Common myeloid progenitor, CD34-positive (primary cell): ENCODE data around the gene RRP1.

Source experiments
- CTCF ChIA-PET: fragments of 350-600 bp; sonication (Branson Sonifier 250); formaldehyde crosslinking; loops from one replicate; lab custom pipeline; 2021; ENCODE audit warnings: antibody characterized with exemption; lab: Charles Lee
- POLR2A ChIA-PET: fragments of 350-600 bp; sonication (Branson Sonifier 250); formaldehyde crosslinking; loops from one replicate; lab custom pipeline; 2021; ENCODE audit warnings: antibody characterized with exemption; lab: Charles Lee
- DNase-seq, 3 donors: peaks; one replicate each; pipeline versions ENCODE4 v3.0.0 to v3.0.0-alpha.2; 2013
- H3K27ac ChIP-seq, 2 experiments: 1 replicate in 1 of 2; 2 replicates in 1 of 2; pipeline ENCODE4 v1.7.0; 2013; ENCODE audit warnings: inconsistent platforms in 2 of 2, low read length in 2 of 2, mild to moderate bottlenecking in 2 of 2, low read depth in 1 of 2, moderate library complexity in 1 of 2; ENCODE audit not compliant: severe bottlenecking in 2 of 2, insufficient read depth in 1 of 2, poor library complexity in 1 of 2
- H3K27me3 ChIP-seq, 5 experiments: replicated peaks in 2 of 5; 1 replicate in 3 of 5; 2 replicates in 2 of 5; pipeline versions ENCODE4 v1.6.1 to v1.7.0; 2013; ENCODE audit warnings: low read length in 4 of 5, mild to moderate bottlenecking in 2 of 5, moderate library complexity in 2 of 5, inconsistent platforms in 1 of 5; ENCODE audit not compliant: insufficient read depth in 5 of 5, control insufficient read depth in 4 of 5
- H3K36me3 ChIP-seq, 4 experiments: 1 replicate in 2 of 4; 2 replicates in 2 of 4; pipeline versions ENCODE4 v1.6.1 to v1.7.0; 2013; ENCODE audit warnings: low read length in 3 of 4, control low read depth in 1 of 4, mild to moderate bottlenecking in 1 of 4; ENCODE audit not compliant: control insufficient read depth in 4 of 4, insufficient read depth in 4 of 4
- H3K4me1 ChIP-seq, 4 experiments: 1 replicate in 3 of 4; 2 replicates in 1 of 4; pipeline versions ENCODE4 v1.6.1 to v1.7.1; 2013; ENCODE audit warnings: low read length in 3 of 4, mild to moderate bottlenecking in 3 of 4, control low read depth in 1 of 4, inconsistent platforms in 1 of 4, moderate library complexity in 1 of 4; ENCODE audit not compliant: control insufficient read depth in 4 of 4, insufficient read depth in 4 of 4; ENCODE audit errors: control extremely low read depth in 1 of 4
- H3K4me3 ChIP-seq, 7 experiments: 1 replicate in 4 of 7; 2 replicates in 3 of 7; pipeline versions ENCODE4 v1.5.1 to v1.7.0; 2013; ENCODE audit warnings: mild to moderate bottlenecking in 7 of 7, low read length in 6 of 7, moderate library complexity in 6 of 7, inconsistent platforms in 2 of 7, low read depth in 2 of 7, control low read depth in 1 of 7; ENCODE audit not compliant: insufficient read depth in 4 of 7, control insufficient read depth in 1 of 7; ENCODE audit errors: extremely low read depth in 1 of 7
- H3K9me3 ChIP-seq, 5 experiments: 1 replicate in 4 of 5; 2 replicates in 1 of 5; pipeline versions ENCODE4 v1.6.1 to v1.7.1; 2013; ENCODE audit warnings: low read length in 4 of 5, mild to moderate bottlenecking in 2 of 5, inconsistent platforms in 1 of 5, low read depth in 1 of 5, moderate library complexity in 1 of 5; ENCODE audit not compliant: control insufficient read depth in 4 of 5, insufficient read depth in 2 of 5; ENCODE audit errors: control extremely low read depth in 1 of 5
- WGBS: methylation state at CpG from one replicate; pipeline ENCODE4 v1.1.5; 2013; ENCODE audit not compliant: insufficient coverage; 5-methylcytosine and 5-hydroxymethylcytosine counted together

The RRP1 gene

DNA sequence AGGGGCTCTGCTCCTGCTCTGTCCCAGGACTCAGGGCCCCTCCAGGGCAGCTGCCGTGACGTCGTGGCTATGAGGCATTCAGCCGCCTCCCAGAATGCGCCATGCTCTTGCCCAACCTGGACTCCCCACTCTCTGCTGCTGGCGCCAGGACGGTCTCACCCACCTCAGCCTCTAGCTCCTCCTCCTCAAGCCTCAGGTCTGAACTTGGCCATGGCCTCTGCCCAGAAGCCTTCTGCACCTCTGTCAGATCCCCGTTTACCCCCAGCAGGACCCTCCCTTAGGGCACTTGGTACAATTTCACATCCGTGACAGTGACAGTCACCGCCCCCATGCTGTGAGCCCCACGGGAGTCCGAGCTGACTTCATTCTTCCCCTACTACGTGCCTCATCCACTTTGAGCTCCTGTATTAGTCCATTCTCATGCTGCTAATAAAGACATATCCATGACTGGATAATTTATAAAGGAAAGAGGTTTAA is 18.1 kb upstream of the RRP1 start:
- POLR2A ChIA-PET = interaction anchor here (0.6 kb wide), 1 partner anchor 500 kb away, joined by 3 read pairs; no protein-coding TSS in a partner anchor
- H3K36me3 ChIP-seq = peaks cover 2 to 23% (median 12%) of the 10 kb centered on the region in 4 experiments
- no peak overlapping the region for H3K4me3 ChIP-seq
- 88% methylated on average over 10 of the region's 13 CpGs for WGBS
- CTCF ChIA-PET = interaction anchor here (0.7 to 3.6 kb wide), 3 partner anchors 8 to 18 kb away, joined by 4 to 11 read pairs (median 4); partner anchors contain the start of gene RRP1
- H3K9me3 ChIP-seq = no peaks in the 10 kb centered on the region
- H3K4me1 ChIP-seq = peaks cover 0 to 31% (median 18%) of the 10 kb centered on the region in 4 experiments
- no peak for DNase-seq
- no peaks in the 10 kb centered on the region for H3K27me3 ChIP-seq
- no peak overlapping the region for H3K27ac ChIP-seq

DNA sequence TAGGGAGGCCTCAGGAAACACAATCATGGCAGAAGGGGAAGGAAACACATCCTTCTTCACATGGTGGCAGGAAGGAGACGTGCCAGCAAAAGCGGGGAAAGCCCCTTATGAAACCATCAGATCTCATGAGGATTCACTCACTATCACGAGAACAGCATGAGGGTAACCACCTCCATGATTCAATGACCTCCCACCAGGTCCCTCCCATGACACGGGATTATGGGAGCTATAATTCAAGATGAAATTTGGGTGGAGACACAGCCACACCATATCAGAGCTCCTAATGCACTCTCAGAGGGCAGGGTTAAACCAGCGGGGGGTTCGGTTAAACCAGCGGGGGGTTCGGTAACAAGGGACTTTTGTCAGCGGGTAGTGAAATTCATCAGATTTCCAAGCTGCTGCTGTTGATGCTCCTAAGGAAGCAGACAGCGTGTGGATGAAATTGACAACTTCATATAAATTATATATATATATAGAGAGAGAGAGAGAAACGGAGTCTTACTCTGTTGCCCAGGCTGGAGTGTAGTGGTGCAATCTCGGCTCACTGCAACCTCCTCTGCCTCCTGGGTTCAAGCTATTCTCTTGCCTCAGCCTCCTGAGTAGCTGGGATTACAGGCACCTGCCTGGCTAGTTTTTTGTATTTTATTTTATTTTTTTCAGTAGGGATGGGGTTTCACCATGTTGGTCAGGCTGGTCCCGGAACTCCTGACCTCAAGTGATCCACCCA is 17.5 kb upstream of the RRP1 start:
- Histone ChIP-seq H3K9me3 (no peaks in the 10 kb centered on the region), H3K27ac (no peak overlapping the region), H3K36me3 (peaks cover 2 to 23% (median 12%) of the 10 kb centered on the region in 4 experiments), H3K4me1 (peaks cover 0 to 31% (median 19%) of the 10 kb centered on the region in 4 experiments), H3K27me3 (no peaks in the 10 kb centered on the region), H3K4me3 (no peak overlapping the region)
- WGBS = 81% methylated on average over 11 of the region's 13 CpGs
- CTCF ChIA-PET = interaction anchor here (0.7 to 1.4 kb wide), 3 partner anchors 10 to 167 kb away, joined by 3 to 4 read pairs (median 4); partner anchors contain the start of gene RRP1
- DNase-seq = peak in 2 of 3 donors; percentile 45
- POLR2A ChIA-PET = interaction anchor here (1.1 to 1.2 kb wide), 2 partner anchors 18 to 113 kb away, joined by 3 read pairs; partner anchors contain the start of genes HSF2BP, RRP1 and RRP1B

DNA sequence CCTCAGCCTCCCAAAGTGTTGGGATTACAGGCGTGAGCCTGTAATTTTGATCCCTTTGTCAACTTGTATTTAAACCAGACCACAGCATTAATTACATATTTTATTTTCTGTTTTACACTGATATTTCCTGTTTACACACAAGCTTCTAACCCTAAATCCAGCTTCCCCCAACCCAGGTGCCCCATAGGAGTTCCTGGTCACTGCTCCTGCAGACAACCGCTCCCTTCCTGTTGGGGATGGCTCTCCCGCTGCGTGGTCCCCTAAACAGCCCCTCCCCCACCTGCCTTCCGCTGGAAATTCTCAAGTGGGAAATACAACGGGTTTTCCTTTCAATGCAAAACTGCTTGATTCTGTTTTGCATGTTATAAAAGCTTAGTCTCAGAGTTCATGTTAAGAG is 17.0 kb upstream of the RRP1 start:
- POLR2A ChIA-PET = interaction anchor here (1.1 to 1.2 kb wide), 2 partner anchors 17 to 113 kb away, joined by 3 read pairs; partner anchors contain the start of genes HSF2BP, RRP1 and RRP1B

DNA sequence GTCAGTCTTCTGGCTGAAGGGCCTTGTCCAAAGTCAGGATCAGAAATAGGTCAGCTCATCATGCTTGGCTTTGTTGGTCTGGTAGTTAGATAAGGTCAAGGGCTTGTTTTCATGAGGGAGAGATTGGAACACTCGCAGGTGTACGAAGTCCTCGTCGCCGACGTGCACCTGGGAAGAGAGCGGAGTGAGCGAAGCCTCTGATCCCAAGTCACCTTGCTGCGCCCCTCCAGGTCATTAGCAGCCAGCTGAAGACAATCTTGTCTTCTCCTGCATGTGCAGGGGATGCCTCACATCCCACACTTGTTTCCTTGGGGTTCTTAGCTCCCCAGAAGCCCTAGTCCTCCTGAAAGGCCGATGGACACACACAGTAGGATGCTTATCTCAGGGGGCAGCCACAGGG is 15.2 kb upstream of the RRP1 start:
- WGBS = 98% methylated on average over 10 of the region's 10 CpGs
- Histone ChIP-seq H3K4me1 (peaks cover 0 to 28% (median 18%) of the 10 kb centered on the region in 4 experiments), H3K36me3 (peaks cover 2 to 23% (median 12%) of the 10 kb centered on the region in 4 experiments), H3K27ac (no peak overlapping the region), H3K27me3 (no peaks in the 10 kb centered on the region), H3K9me3 (no peaks in the 10 kb centered on the region), H3K4me3 (no peak overlapping the region)
- CTCF ChIA-PET = interaction anchor here (1.5 kb wide), 1 partner anchor 19 kb away, joined by 3 read pairs; no protein-coding TSS in a partner anchor
- no peak for DNase-seq
- POLR2A ChIA-PET = no interaction called here

More for the DNA sequence above, 17.0 kb upstream of the RRP1 start:
- H3K4me1 ChIP-seq = peaks cover 0 to 31% (median 19%) of the 10 kb centered on the region in 4 experiments
- 90% methylated on average over 1 of the region's 6 CpGs for WGBS
- H3K36me3 ChIP-seq = peaks cover 2 to 23% (median 12%) of the 10 kb centered on the region in 4 experiments
- H3K27ac ChIP-seq = no peak overlapping the region
- DNase-seq = no peak
- H3K4me3 ChIP-seq = no peak overlapping the region
- CTCF ChIA-PET = interaction anchor here (1.1 to 1.4 kb wide), 2 partner anchors 17 to 166 kb away, joined by 3 to 4 read pairs; partner anchors contain the start of gene RRP1
- H3K9me3 ChIP-seq = no peaks in the 10 kb centered on the region
- no peaks in the 10 kb centered on the region for H3K27me3 ChIP-seq

DNA sequence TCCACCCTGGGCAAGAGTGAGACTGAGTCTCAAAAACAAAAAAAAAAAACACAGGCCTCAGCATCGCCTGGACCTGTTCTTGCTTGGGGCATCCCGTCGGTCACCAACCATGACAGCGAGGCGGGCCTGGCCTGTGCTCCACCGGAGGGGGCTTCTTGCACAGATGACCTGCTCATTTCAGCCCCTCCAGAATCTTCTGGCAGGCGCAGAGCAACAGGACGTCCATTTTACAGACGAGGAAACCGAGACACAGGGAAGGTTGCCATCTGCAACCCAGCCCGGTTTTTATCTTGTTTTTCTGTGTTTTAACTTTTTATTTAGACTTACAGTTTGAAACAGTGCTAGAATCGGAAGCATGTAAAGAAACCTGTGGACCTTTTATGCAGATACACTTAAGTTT is 14.2 kb upstream of the RRP1 start:
- ChIA-PET POLR2A (interaction anchor here (0.7 kb wide), 1 partner anchor 97 kb away, joined by 3 read pairs; no protein-coding TSS in a partner anchor), CTCF (interaction anchor here (1.5 kb wide), 1 partner anchor 20 kb away, joined by 3 read pairs; no protein-coding TSS in a partner anchor)
- H3K4me1 ChIP-seq = peaks cover 0 to 31% (median 18%) of the 10 kb centered on the region in 4 experiments

DNA sequence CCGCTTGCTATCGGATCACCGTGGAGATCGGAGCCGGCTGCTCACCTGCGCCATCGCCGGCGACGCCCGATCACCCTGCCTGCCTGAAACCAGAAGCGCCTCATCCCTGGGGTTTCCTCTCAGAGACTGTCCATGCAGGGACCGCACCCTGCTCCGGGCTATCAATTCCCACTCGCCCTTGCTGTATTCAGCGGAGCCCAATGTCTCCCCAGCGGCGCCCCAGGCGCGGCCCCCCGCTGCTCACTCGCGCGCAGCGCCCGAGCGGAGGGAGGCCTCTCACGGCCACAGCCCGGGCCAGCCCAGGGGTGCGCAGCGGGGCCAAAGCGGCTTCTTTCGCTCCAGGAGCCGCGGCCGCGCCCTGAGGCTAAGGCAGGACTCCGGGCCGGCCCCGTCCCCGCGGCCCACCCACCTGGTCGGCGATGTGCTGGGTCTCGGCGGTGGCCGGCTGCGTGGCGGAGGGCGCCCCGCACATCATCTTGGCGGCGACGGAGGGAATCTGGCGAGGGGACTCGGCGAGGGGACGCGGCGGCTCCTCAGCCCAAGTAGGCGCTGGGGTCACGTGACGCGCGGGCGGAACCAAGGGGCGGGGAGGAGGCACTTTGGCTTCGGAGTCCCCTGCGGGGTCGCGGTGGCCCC is 13.5 kb upstream of the RRP1 start, which contains the start of gene CSTB:
Gene CSTB, minus strand, starts transcription at position 514 of the 636 bp plus-strand sequence. Its CDS starts 39 bp downstream, at position 475.
- H3K4me3 ChIP-seq = peak within 1 kb of the TSS; percentile 54 to 88 (median 81)
- ChIA-PET CTCF (no interaction called here), POLR2A (no interaction called here)
- H3K4me1 ChIP-seq = peaks cover 0 to 31% (median 18%) of the 10 kb centered on the region in 4 experiments
- H3K27me3 ChIP-seq = no peaks in the 10 kb centered on the region
- H3K9me3 ChIP-seq = no peaks in the 10 kb centered on the region
- peak within 1 kb of the TSS in 1 of 2 experiments; percentile 75 for H3K27ac ChIP-seq
- H3K36me3 ChIP-seq = peaks cover 2 to 23% (median 12%) of the 10 kb centered on the region in 4 experiments
- WGBS = under 1% methylated on average over 48 of the region's 71 CpGs
- peak; percentile 71 to 87 (median 85) for DNase-seq

More for the DNA sequence above, 14.2 kb upstream of the RRP1 start:
- peak overlapping the region in 1 of 2 experiments; percentile 43 for H3K27ac ChIP-seq
- no peaks in the 10 kb centered on the region for H3K9me3 ChIP-seq
- 89% methylated on average over 10 of the region's 12 CpGs for WGBS
- H3K4me3 ChIP-seq = peak overlapping the region in 6 of 7 experiments; percentile 71 to 88 (median 81)
- peaks cover 2 to 23% (median 12%) of the 10 kb centered on the region in 4 experiments for H3K36me3 ChIP-seq
- H3K27me3 ChIP-seq = no peaks in the 10 kb centered on the region
- no peak for DNase-seq
